ENCODE results near the gene ABCC1.

DNA sequence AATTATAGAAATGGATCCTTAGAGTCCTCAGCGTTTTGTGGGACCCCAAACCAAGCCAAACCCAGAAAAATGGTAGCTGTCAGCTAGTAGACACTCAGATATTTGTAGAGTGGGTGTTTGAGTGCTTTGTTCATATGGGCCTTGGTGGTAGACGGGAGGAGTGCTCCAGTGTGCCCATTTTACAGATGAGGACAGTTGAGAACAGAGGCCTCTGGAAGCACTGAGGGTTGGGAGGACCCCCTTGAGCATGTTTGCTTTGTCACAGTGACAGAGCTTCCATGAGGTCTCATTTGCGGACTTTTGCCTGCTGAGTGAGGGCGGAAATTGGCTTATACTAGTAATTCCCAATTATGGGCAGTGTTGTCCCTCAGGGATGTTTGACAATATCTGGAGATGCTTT is 162.2 kb downstream of the ABCC1 start:
- TF ChIP-seq, protein P1, sequence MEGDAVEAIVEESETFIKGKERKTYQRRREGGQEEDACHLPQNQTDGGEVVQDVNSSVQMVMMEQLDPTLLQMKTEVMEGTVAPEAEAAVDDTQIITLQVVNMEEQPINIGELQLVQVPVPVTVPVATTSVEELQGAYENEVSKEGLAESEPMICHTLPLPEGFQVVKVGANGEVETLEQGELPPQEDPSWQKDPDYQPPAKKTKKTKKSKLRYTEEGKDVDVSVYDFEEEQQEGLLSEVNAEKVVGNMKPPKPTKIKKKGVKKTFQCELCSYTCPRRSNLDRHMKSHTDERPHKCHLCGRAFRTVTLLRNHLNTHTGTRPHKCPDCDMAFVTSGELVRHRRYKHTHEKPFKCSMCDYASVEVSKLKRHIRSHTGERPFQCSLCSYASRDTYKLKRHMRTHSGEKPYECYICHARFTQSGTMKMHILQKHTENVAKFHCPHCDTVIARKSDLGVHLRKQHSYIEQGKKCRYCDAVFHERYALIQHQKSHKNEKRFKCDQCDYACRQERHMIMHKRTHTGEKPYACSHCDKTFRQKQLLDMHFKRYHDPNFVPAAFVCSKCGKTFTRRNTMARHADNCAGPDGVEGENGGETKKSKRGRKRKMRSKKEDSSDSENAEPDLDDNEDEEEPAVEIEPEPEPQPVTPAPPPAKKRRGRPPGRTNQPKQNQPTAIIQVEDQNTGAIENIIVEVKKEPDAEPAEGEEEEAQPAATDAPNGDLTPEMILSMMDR (IDR thresholded peaks at IDR 0.05 in 4 of 5, conservative IDR thresholded peaks at IDR 0.05 in 1 of 5), result no peak
- TF ChIP-seq POLR2A (IDR thresholded peaks at IDR 0.05), result no peak
